SIG-M5 treated with dmso at 0.1 percent for 504 hours (cell line): ENCODE results near the gene OR52E6.

Experiments used
- DNase-seq: peaks from one replicate; lab custom pipeline; 2025; ENCODE audit not compliant: unreplicated experiment; lab: John Stamatoyannopoulos, UW

Gene OR52E6

DNA sequence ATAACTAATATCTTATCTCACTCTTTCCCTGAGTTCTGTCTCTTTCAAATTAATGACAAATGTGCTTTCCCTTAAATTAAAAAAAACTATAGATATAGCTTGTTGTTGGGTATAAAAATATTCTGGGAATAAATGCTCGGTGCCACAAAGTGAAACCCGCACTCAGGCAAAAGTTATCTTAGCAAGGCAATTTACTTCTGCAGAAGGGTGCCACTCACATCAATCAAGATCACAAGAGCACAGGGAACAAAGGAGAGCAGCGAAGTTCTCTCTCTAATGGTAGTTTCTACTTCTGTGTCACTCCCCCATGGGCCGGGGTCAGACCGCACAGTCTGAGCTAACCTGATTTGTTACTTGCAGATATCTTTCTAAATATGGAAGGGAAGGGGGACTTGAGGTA is 37.7 kb downstream of the OR52E6 start:
- DNase-seq: no peak

DNA sequence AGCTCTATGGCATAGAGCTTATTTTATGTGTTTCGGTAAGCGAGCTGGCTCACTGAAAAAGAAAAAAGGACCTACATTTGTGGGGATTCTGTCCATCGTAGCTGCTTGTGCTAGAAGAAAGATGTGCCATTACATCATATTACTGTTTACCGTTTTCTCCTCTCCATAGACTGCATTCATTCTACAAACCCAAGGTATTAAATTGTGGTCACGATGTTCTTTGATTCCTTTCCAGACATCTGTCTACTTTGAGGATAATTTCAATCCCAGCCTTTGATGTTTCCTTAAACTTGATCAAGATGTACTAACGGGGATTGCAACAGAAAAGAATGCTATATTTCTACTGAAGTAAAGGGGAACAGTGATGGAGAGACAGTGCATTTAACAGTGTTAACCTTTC is 45.2 kb downstream of the OR52E6 start:
- DNase-seq: no peak

DNA sequence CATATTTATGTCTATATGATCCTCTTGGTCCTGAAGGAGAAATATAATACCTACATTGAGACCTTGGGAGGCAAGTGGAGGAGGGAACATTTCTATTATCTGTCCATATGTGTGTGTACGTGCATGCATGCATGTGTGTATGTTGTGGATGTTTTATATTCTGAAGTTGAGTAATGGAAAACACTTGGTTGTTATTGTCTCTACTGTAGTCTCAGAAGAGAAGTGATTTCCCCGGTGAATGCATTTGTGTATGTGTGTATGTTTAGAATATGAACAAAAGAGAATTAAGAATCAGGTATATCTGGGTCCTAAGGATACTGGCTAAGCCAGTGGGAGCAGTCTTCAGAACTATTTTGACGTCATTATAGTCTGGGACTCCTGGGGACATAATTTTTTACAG is 50.5 kb downstream of the OR52E6 start, which contains the start of gene OR52N1:
Gene OR52N1 (minus strand): TSS at position 101 of the 400 bp plus-strand sequence. CDS start 2,449 bp downstream, outside the sequence.
- DNase-seq: no peak
